ENCODE measurements around the gene FMO2. TPM values are rescaled to one million over a fixed set of nuclear protein-coding genes. Genes with fewer than 3 reads are reported as not detected.

FMO2 gene
- total and polyA plus RNA-seq, 2 of the 8 experiments (the other 6 are each of a cell fraction or from before 2014, with no cell fraction given) = not detected

DNA sequence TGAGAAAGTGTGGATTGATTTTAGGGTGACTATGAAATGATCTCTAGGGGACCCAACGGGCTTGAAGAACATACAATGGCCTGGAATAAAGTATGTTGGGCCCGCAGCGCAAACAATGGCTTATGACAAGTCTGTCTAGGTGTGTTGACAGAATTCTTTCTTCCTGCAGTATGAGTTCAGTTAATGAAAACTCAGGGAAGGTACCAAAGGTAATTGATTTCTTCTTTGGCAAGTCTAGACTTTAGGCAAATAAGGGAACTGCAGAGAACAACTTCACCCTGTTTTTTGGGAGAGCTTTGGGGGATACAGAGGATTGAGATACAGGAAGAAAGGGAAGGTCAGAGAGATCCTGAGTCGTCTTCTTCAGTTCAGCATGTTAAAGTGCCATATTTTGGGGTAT is 7.8 kb upstream of the FMO2 start (continued):
- TF ChIP-seq, protein P1, sequence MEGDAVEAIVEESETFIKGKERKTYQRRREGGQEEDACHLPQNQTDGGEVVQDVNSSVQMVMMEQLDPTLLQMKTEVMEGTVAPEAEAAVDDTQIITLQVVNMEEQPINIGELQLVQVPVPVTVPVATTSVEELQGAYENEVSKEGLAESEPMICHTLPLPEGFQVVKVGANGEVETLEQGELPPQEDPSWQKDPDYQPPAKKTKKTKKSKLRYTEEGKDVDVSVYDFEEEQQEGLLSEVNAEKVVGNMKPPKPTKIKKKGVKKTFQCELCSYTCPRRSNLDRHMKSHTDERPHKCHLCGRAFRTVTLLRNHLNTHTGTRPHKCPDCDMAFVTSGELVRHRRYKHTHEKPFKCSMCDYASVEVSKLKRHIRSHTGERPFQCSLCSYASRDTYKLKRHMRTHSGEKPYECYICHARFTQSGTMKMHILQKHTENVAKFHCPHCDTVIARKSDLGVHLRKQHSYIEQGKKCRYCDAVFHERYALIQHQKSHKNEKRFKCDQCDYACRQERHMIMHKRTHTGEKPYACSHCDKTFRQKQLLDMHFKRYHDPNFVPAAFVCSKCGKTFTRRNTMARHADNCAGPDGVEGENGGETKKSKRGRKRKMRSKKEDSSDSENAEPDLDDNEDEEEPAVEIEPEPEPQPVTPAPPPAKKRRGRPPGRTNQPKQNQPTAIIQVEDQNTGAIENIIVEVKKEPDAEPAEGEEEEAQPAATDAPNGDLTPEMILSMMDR (IDR thresholded peaks at IDR 0.05; ENCODE audit: control extremely low read depth in 1 of 3, insufficient read depth in 1 of 3, low read depth in 1 of 3, low read length in 3 of 3) = no peak
- TF ChIP-seq PHF8 (conservative IDR thresholded peaks at IDR 0.05; ENCODE audit: low read depth, low read length) (no peak), SP4 (IDR thresholded peaks at IDR 0.05; ENCODE audit: low read length) (no peak), BACH1 (IDR thresholded peaks at IDR 0.05; ENCODE audit: low read length) (no peak), HDAC6 (IDR thresholded peaks at IDR 0.05; ENCODE audit: low read depth, low read length) (no peak)

Data from H1 (cell line).